Hematopoietic multipotent progenitor cell treated with erythropoietin and hydrocortisone succinate and interleukin-3 and kit ligand, for 4 days (in vitro differentiated cells): ENCODE measurements around the gene TMEM63A.

Experiments used
- DNase-seq: peaks from one replicate; pipeline ENCODE4 v3.0.0-alpha.2; 2015

The TMEM63A gene

DNA sequence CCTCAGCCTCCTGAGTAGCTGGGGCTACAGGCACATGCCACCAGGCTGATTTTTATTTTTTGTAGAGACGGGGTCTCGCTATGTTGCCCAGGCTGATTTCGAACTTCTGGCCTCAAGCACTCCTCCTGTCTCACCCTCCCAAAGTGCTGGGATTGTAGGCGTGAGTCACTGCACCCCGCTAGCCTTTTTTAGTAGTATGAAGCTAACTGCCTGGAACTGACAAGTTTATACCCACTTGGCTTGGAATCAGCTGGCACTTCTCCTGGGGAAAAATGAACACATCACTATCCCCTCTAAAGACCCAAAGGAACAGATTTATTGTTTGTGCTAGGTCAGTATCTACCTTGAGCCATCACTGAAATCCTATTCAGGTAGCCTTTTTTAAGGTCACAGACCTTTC lies 19.0 kb downstream of the TMEM63A start:
- no peak for DNase-seq

DNA sequence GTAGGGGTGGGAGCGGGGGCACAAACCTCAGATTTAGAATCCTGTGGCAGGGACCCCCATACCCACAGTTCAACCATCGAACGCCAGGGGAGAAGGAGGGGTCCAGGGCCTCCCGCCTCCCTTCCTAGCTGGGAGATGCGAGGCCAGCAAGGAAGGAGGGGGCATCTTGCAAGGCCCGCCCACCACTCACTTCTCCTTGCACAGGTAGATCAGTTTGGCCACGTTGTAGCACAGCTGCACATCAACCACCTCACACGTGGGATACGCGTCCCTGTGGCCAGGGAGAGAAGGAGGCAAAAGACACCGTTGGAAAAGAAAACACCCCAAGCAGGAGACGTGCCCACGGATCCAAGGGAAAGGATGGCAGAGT lies 19.6 kb downstream of the TMEM63A start:
- no peak for DNase-seq

DNA sequence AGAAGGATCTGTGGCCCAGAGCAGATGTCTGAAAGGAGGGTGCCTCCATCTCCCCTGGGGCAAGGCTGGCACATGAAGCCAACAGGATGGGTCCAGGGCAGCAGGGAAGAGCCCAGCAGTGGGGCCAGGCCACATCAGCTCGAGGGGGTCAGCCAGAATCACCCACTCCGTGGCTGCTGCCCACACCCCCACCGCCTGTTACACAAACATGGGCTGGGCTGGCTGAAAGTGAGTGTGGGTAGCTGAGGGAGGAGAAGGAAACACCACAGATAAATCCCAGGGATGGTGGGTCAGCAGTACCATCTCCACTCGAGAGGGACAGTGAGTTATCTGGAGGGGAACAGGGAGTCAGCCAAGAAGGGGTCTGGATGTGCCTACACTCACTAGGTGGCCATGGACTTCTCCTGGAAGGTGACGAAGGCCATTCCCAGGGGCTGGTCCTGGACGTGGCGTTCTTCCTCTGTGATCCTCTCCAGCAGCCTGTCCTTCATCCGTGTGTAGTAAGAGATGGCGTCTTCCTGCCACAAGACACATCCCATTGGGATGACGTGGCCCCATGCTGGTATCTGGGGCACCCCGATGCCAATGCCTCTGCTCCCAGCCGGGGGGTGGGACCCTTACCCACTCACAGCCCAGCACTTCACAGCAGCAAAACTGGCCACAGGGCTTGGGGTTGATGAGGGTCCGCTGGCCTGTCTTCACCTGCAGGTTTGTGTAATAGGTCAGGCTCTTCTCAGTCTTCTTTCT lies 20.2 kb downstream of the TMEM63A start:
- DNase-seq = no peak

DNA sequence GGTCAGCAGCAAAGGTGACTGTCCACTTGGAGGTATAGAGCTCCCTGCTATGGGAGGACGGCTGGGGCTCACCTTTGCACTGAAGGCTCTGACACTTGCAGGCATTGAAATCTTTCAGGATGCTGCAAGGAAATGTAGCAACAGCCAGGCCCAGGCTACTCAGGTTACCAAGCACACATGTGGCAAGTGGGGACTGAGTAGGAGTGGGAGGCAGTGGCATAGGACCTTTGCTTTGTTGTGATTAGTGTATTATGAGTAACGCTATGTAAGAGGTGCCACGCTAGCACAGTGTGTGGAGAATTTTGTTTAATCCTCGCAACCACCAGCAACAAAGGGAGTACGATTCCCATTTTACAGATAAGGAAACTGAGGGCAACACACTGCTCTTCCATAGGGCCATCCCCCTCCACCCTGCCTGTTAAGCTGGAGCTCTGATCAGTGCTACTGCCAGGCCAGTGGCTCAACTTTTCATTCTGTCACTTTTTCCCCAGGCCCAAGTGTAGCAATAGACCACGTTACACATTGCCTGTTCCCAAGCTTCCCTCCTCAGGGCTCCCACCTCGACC lies 21.2 kb downstream of the TMEM63A start:
- no peak for DNase-seq

DNA sequence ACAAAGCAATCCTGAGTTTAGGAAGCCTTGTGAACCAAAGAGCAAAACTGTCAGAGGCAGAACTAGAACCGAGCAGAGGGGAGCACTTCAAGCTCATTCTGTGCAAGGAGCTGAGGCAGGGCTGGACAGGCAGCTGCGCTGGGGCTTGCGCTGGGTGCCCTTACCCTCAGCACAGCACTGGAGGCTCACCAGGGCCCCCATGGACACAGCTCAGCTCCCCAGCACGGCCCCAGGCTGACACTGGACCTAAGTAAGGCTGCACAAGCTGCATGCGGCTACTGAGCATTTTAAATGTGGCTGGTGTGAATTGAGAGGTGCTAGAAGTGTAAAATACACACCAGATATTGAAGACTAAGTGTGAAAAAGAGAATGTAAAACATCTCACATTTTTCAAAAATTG lies 22.1 kb downstream of the TMEM63A start:
- no peak for DNase-seq

DNA sequence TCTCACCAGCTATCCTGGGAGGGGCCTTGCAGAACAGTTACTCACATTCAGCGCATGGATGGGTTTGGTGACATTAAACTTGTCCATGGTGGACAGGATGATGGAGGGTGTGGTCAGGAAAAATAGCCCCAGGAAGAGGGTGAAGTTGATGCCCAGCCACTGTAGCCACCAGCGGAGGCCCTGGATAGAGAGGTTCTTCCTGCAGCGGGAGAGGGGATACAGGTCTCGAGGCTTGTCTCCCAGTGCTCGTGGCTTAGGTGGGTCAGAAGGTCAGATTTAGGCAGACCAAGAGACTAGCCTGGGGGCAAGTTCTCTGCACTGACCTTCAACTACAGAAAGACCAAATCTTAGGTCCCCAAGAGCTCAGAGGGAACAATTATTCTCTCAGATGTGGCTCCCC lies 23.0 kb downstream of the TMEM63A start:
- no peak for DNase-seq

DNA sequence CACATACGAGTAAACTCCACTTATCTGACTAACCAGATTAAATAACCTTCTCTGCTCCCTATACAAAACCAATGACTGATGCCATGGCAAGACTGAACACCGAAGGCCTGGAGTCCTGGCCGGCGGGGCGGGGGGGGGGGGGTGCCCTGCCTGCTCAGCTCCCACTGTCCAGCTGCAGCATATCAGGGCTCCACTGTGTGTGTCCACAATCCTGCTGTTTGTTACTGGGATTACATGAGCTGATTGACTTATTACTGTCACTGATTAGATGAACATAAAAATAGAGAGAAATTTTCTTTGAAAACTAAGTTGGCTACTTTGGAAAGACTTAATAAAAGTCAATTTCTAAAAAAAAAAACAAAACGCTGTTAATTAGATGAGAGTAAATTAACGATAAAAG lies 24.9 kb downstream of the TMEM63A start:
- no peak for DNase-seq

DNA sequence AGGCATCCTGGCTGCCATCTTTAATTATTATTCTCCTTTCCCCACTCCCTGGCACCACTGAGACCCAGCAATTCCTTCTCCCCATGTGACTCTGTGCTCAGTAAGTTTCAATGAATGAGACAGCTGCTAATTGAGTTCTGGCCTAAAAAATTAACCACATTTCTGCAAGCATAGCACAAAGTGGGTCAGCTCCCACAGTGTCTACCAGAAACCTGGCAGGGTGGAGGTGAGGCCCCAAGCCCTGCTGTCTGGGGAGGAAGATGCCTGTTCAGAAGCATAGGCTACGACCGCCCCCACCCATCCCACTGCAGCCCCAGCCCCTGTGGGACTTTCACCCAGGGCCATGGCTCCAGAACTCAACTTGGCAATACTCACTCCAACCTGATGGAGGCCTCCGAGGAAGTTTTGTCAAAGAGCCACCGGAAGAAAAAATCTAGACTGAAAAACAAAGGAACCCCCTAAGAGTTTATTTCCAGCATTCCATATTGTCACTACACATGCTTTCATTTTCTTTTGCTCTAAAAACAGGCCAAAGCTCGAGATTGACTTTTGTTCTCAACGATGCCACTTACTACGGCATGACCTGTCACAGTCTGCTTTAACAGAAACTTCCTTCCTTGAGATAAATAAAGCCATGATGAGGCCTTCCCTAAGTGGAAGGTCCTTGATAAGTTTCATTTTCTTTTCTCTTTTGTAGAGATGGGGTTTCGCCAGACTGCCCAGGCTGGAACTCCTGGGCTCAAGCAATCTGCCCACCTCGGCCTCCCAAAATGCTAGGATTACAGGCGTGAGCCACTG lies 26.5 kb downstream of the TMEM63A start:
- DNase-seq = no peak

DNA sequence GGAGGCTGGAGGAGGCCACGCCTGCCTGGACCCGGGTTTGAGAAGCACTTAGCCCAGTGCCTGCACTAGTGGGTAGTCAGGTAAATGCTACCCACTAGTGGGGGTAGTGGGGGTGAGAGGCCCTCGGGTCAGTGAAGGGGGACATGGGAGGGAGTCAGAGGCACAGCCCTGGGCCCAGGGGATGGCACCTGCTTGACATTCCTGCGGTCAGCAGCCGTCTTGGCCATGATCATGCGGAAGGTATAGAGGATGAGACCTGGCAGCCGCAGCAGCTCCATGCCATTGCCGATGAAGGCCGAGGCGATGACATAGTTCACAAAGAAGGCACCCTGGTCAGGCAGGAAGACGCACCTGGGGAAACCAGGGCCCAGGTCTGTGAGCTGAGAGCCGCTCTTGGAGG lies 28.7 kb downstream of the TMEM63A start:
- DNase-seq = no peak

DNA sequence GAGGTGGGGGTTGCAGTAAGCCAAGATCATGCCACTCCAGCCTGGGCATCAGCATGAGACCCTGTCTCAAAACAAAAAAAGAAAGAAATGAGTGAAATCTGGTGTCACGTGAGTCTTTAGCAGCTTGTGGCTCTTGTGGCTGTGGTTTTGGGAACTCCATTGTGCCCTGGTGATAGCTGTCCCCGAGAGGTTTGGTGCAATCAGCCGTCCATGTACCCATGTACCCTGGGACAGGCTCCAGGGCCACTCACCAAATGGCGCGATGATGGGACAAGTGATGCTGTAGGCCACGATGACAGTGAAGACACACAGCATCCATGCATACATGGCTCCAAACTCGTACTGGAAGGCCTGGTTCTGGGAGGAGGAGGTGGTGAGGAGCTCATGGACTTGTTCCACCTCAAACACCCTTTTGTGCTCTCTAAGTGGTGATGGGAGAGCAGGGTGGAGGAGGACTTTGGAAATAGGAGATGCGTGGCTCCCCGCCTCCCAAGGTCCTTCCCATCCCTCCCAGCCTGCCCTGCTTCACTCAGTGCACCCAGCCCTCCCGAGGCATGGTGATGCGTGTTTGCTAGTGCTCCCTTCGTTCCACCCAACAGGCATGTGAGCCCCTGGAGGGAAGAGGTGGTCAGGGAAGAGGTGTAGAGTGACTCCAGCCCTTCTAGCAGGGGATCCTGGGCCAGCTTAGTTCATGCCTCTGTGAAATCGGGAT lies 29.6 kb downstream of the TMEM63A start:
- DNase-seq = no peak

DNA sequence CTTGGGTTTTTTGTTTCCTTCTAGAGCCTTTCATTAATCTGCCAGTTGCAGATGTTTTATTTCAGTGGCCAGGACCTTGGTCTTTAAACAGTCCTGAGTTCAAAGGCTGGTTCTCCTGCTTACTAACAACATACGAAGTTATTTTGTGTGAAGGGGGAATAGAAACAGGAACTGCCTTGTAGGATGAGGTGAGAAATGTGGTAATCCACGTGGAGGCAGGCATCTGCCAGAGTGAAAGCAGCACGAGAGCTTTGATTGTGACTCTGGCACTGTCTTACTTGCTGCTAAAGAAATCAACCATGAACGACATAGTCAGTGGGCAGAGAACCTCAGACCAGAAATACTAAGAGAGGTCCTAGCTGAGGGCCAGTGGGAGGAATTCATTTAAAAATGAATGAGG lies 30.4 kb downstream of the TMEM63A start:
- DNase-seq = no peak

DNA sequence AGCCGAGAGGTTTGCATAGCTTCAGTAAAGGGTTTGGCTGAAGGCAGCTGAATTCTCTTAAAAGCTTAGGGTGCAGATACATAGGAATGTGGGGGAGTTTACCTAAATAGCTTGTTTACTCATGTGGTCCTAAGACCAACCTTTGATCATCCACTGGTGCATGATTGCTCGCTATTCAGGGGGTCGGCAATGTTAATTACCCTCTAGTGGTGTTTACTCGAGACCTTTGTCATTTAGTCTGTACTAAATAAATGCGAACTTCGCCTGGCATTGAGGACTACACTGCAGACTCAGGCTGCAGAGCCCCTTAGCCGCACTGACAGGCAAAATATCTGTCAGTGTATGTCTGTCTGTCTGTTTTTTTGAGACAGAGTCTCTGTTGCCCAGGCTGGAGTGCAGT lies 31.8 kb downstream of the TMEM63A start:
- DNase-seq = no peak

DNA sequence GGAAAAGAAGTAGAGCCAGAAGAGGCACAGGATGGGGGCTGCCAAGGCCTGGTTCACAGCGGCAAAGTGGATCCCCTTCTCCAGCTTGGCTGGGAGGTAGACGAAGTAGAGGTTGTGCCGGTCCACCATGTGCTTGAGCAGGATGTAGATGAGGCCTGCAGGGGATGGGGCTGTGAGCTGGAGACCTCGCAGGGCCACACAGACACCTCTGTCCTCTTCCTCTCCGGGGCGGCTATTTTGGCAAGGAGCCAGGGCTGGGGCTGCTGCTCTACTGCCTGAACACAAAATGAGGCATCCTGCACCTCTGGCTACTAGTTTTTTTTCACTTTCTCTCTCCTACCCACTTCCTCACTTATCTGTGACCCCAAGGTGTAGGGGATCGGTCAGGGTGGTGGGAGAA lies 32.3 kb downstream of the TMEM63A start:
- DNase-seq = peak; percentile 71

DNA sequence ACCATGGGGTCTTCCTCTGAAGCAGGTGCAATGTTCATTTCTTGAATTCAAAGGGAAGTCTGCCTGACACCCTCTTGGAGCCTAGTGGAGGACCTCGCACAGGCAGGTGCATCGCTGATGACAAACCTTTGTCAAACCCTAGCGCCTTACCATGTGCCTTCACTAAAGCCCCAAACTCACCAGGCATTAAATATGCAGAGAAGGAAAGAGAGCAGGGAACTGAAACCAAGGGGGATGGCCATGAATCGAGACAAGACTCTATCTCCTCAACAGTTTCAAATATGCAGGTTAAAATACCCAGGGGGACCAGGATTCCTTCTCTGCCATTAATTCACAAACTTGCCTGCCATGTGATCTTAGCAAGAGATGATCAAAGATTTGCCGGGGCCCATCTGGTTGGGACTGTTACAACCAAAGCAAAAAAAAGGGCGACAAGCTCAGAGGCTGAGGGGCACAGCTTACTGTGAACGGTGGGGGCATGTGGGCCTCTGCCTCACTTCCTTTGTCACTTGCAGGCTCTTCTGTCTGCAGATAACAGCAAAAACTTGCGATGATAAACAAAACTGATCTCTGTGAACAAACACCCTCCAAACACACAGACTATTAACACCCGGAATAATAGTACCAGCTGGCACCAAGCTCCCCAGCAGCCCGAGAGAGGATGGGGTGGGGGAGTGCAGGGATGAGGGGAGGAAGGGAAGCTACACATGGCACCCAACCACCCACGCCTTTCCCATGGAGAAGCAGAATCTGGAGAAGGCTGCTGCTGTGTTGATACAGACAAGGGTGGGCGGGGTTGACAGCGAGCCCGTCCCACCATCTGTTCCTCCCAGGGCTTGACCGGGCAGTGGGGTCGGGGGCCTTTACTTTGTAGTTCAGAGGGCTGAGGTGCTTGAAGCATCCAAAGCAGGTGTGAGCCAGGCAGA lies 33.9 kb downstream of the TMEM63A start:
- DNase-seq = peak; percentile 63

DNA sequence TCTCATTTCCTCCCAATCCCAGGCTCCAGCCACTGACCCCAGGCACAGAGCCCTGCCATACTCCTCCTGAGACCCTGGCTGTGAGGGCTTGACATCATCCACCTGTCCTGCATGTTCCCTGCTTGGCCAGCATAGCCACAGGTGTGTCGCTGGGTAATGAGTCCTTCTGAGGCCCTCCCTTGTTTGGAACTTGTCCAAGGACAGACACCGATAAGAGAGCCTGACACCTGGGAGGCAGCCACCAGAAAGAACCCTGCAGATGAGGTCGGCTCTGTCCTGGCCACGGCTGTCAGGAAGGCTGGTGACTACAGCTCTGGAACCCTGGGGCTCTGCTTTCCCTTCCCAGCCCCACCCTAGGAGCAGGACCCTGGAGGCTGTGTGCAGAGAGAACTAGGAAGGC lies 34.6 kb downstream of the TMEM63A start:
- DNase-seq = no peak

DNA sequence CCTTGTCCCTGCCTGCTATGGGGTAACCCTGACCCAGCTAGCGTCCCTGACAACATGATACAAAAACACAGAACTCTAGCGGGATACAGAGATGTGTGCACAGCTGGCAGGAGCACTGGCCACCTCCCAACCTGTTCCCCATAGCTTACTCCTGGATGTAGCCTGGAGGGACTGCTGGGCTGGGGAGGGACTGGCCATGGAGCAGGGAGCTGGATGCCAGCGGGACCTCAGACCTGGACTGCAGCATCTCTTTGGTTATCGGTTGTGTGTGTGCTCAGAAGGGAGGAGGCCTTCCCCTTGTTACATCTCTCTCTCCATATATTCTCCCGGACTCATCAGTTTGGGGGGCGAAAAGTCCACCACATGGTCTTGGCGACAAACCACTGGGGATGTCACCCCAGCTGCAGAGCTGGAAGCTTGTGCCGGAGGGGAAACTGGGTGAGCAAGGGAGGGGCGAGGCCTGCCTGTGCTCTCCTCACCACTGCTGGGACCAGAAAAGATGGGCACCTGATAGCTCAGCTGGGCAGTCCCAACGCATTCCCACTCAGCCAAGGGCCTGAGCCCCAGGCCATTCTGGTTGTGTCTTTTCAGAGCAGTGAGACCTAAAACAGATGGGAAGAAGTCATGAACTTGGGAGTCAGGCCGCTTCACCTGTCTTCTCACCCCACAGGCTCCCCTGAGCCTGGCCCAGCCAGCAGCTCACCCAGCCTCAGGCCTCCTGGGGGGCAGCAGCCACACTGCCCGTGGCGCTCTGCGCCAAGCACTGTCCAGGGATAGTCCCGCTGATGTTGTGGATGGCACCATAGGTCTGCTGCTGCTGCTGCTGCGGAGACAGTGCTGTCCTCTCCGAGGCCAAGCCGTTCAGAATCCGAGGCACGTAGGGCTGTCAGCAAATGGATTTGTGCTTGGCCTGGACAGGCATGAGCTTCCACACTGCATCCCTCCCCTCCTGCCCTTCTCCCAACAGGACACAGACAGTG lies 35.6 kb downstream of the TMEM63A start:
- DNase-seq = no peak

DNA sequence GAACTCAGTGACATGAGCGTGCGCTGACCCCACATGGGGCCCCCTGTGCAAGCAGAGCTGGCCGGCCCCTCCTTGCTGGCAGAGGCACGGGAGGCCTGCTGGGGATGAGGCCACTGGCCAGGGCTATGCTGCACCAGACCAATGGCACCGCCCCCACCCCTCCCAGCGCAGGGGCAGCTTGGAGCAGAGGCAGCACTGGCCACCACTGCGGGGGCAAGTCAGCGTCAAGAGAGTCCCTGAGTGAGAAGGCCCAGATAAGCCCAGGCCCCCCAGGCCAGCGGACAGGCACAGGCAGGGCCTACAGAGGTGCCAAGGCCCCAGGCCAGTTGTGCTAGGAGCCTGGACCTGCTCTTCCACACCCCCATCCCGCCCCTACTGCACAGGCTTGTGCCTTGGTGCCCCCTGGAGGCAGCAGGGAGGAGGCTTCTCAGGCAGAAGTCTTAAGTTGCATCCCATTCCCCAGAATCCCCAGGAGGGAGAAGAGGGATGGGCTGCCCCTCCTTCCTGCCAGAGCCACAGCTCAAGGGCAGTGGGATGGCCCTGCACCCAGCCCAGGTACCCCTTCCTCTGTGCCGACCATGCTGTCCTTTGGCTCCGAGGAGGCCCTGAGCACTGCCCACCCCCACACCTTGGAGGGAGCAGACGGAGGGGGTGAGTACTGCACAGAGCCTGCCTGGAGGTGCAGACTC lies 36.5 kb downstream of the TMEM63A start:
- DNase-seq = peak; percentile 89

DNA sequence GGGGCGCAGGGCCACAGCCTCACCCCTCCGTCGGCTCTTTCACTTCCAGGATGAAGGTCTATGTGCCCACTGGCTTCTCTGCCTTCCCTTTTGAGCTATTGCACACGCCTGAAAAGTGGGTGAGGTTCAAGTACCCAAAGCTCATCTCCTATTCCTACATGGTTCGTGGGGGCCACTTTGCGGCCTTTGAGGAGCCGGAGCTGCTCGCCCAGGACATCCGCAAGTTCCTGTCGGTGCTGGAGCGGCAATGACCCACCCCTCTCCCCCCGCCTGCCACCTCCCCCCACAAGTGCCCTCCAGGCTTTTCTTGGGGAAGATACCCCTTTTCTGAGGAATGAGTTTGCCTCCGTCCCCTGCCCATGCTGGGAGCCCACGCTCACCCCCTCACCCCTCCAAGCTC lies 37.1 kb downstream of the TMEM63A start:
- DNase-seq = no peak

DNA sequence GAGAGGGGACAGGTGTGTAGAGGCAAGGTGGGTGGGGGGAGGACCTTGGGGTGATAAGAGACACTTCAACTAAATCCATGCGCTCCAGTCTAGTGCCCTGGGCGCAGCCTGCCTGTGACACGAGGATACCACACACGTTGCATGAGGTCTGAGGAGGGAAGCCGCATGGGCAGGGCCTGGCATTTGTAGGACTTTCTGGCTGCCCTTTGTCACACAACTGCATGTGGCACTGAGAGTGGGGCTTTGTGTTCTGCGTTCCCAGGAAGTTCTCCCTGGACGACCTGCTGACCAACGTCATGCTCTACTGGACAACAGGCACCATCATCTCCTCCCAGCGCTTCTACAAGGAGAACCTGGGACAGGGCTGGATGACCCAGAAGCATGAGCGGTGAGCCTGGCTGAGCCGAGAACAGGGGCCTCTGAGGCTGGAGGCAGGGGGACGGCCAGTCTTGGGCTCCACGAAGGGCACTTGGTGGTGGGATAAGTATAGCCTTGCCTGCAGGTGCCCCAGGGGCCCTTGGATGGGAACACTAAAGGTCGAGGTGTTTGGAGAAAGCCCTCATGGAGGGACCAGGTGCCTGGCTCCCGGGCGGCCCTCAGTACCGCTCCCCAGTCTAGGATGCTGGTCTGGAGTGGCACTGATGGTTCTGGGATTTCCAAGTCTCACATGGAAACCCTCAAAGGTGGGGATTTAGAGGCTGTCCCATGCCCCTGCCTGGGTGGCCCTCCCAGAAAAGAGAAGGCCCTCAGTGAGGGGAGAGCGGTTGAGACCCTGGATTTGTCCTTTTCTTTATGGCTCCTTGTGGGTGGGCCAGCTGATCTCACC lies 37.7 kb downstream of the TMEM63A start:
- no peak for DNase-seq

DNA sequence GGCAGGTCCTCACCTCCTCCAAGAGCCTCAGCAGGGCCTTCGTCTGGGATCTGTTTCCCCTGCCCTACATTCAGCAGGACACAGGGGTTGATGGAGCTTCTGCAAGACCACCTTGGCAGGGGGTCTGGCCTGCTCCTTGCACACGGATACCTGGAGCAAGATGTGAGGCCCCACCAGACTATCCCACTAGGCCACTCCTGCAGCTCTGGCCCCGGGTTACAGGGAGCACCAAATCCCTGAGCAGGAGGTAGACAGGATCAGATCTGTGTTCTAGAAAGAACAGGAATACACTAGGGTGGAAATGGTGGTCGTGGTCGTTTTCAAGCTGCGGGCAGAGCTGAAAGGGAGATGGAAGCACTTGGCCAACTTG lies 38.8 kb downstream of the TMEM63A start:
- no peak for DNase-seq
